NT2/D1 (cell line): Measurements from ENCODE around the gene CNR2.

ENCODE experiments used
- SUZ12 ChIP-seq: IDR thresholded peaks from 2 replicates; pipeline ENCODE4 v1.6.1; 2011; ENCODE audit not compliant: insufficient read length, insufficient read depth; ENCODE audit errors: extremely low read depth
- YY1 ChIP-seq: IDR thresholded peaks from 2 replicates; pipeline ENCODE4 v1.6.1; 2011; ENCODE audit not compliant: insufficient read length, insufficient read depth
- ZNF274 ChIP-seq: IDR thresholded peaks from 2 replicates; pipeline ENCODE4 v1.6.1; 2011; ENCODE audit warnings: mild to moderate bottlenecking, low read depth, low read length

- no peak for TF ChIP-seq YY1
- TF ChIP-seq SUZ12: no peak
- no peak for TF ChIP-seq ZNF274
Observed at GRCh38 chr1:23875382-23875781, 37.8 kb downstream of the CNR2 start.
